ENCODE results near the gene DTYMK.

DNA sequence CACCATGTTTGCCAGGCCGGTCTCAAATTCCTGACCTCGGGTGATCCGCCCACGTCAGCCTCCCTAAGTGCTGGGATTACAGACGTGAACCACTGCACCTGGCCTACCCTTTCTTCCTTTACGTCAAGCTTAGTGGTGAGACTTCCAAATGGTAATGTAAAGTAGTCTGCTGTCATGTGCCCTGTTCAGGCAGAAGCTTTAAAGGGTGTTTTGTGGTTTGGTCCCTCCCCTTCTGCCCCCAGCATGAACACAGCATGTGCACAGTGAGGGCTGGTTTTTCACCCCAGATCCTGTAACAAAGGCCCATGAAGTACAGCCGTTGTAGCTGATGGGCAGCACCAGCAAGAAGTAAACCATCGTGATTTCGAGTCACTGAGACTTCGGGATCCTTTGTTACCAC lies 2.7 kb upstream of the DTYMK start:
- TF ChIP-seq, protein P1, sequence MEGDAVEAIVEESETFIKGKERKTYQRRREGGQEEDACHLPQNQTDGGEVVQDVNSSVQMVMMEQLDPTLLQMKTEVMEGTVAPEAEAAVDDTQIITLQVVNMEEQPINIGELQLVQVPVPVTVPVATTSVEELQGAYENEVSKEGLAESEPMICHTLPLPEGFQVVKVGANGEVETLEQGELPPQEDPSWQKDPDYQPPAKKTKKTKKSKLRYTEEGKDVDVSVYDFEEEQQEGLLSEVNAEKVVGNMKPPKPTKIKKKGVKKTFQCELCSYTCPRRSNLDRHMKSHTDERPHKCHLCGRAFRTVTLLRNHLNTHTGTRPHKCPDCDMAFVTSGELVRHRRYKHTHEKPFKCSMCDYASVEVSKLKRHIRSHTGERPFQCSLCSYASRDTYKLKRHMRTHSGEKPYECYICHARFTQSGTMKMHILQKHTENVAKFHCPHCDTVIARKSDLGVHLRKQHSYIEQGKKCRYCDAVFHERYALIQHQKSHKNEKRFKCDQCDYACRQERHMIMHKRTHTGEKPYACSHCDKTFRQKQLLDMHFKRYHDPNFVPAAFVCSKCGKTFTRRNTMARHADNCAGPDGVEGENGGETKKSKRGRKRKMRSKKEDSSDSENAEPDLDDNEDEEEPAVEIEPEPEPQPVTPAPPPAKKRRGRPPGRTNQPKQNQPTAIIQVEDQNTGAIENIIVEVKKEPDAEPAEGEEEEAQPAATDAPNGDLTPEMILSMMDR (IDR thresholded peaks at IDR 0.05; ENCODE audit: low read depth, low read length): no peak
- no peak for TF ChIP-seq POLR2A (IDR thresholded peaks at IDR 0.05; ENCODE audit: extremely low read depth, insufficient read length)
- TF ChIP-seq, protein P2, sequence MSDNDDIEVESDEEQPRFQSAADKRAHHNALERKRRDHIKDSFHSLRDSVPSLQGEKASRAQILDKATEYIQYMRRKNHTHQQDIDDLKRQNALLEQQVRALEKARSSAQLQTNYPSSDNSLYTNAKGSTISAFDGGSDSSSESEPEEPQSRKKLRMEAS (IDR thresholded peaks at IDR 0.05; ENCODE audit: low read depth, low read length): no peak
- TF ChIP-seq MYC (IDR thresholded peaks at IDR 0.05; ENCODE audit: low read depth, low read length): no peak

Measured in NB4 (cell line).